WERI-Rb-1 (cell line): ENCODE results near the gene COL23A1.

Experiments used
- DNase-seq: peaks from one replicate; pipeline ENCODE4 v3.0.0-alpha.2; 2020
- H3K27ac ChIP-seq: fragments of 250-450 bp; sonication (Bioruptor Pico); 2 replicates; pipeline ENCODE4 v1.5.1; 2020; ENCODE audit warnings: mild to moderate bottlenecking, moderate library complexity
- H3K27me3 ChIP-seq: fragments of 250-450 bp; sonication (Bioruptor Pico); 2 replicates; pipeline ENCODE4 v1.5.1; 2021; ENCODE audit warnings: mild to moderate bottlenecking, low read depth, moderate library complexity; ENCODE audit not compliant: insufficient read depth, severe bottlenecking
- H3K36me3 ChIP-seq: fragments of 250-450 bp; sonication (Bioruptor Pico); 2 replicates; pipeline ENCODE4 v1.5.1; 2020; ENCODE audit warnings: mild to moderate bottlenecking, moderate library complexity
- H3K4me3 ChIP-seq: 2 replicates; pipeline ENCODE4 v1.5.1; 2011; ENCODE audit warnings: low read depth, mild to moderate bottlenecking, control low read depth, low read length
- H3K9me3 ChIP-seq: fragments of 250-450 bp; sonication (Bioruptor Pico); 2 replicates; pipeline ENCODE4 v1.5.1; 2021; ENCODE audit warnings: mild to moderate bottlenecking, moderate library complexity; ENCODE audit not compliant: severe bottlenecking
- TF ChIP-seq, protein P1 (sequence below): IDR thresholded peaks from 2 replicates; pipeline ENCODE4 v1.5.1; 2011; ENCODE audit warnings: low read depth, mild to moderate bottlenecking, control low read depth, inconsistent platforms, low read length

Gene COL23A1

GRCh38 chr5:178205749-178206047 lies 384.5 kb downstream of the COL23A1 start:
- Histone ChIP-seq H3K4me3 (peak overlapping the region; percentile 81), H3K27me3 (no peaks in the 10 kb centered on the region), H3K27ac (no peak overlapping the region), H3K36me3 (peaks cover 55% of the 10 kb centered on the region), H3K9me3 (no peaks in the 10 kb centered on the region)
- TF ChIP-seq, protein P1, sequence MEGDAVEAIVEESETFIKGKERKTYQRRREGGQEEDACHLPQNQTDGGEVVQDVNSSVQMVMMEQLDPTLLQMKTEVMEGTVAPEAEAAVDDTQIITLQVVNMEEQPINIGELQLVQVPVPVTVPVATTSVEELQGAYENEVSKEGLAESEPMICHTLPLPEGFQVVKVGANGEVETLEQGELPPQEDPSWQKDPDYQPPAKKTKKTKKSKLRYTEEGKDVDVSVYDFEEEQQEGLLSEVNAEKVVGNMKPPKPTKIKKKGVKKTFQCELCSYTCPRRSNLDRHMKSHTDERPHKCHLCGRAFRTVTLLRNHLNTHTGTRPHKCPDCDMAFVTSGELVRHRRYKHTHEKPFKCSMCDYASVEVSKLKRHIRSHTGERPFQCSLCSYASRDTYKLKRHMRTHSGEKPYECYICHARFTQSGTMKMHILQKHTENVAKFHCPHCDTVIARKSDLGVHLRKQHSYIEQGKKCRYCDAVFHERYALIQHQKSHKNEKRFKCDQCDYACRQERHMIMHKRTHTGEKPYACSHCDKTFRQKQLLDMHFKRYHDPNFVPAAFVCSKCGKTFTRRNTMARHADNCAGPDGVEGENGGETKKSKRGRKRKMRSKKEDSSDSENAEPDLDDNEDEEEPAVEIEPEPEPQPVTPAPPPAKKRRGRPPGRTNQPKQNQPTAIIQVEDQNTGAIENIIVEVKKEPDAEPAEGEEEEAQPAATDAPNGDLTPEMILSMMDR = no peak
- no peak for DNase-seq

DNA sequence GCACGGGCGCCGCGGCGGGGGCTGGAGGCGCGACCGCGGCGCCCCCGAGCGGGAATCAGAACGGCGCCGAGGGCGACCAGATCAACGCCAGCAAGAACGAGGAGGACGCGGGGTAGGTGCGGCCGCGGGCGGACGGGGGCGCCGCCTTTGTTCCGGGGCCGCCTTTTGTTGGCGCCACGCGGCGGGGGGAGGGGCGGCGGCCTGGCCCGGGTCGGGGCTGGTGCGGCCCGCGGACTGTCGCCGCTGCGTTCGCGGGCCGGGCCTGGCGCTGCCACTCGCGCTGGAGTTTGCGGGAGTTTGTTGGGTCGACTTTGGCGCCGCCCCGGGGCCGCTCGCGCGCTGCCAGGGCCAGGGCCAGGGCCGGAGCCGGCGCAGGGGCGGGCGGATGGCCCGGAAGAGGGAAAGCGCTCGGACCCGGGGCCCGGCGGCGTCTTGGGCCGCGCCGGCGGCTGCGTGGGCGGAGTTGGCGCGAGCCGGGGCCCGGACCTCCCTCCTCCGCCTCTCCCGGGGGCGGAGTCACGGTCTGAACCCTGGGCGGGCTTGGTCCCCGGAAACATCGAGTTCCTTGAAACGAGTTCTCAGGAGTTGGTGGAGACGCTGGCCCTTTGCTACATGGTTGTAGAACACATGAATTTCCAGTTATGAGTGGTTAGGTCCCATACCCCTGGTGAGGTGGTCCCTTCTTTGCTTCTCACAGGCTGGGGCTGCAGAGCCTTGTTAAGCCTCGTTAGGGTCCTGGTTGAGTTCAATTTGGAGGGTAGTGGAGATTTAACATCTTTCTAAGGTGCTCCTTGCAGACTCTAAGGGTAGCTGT lies 385.1 kb downstream of the COL23A1 start:
- Histone ChIP-seq H3K36me3 (peaks cover 49% of the 10 kb centered on the region), H3K27me3 (no peaks in the 10 kb centered on the region), H3K4me3 (peak overlapping the region; percentile 81), H3K27ac (peak overlapping the region; percentile 91), H3K9me3 (no peaks in the 10 kb centered on the region)
- TF ChIP-seq, protein P1 = no peak
- peak; percentile 47 for DNase-seq

GRCh38 chr5:178204182-178204934 lies 385.8 kb downstream of the COL23A1 start, which contains the start of gene HNRNPAB:
Gene HNRNPAB, plus strand, starts transcription at chr5:178204533. Its CDS starts 305 bp downstream, at chr5:178204838.
- DNase-seq = peak; percentile 89
- Histone ChIP-seq H3K27me3 (no peaks in the 10 kb centered on the region), H3K27ac (peak within 1 kb of the TSS; percentile 91), H3K36me3 (peaks cover 41% of the 10 kb centered on the region), H3K9me3 (no peaks in the 10 kb centered on the region), H3K4me3 (peak within 1 kb of the TSS; percentile 81)
- TF ChIP-seq, protein P1 = no peak

DNA sequence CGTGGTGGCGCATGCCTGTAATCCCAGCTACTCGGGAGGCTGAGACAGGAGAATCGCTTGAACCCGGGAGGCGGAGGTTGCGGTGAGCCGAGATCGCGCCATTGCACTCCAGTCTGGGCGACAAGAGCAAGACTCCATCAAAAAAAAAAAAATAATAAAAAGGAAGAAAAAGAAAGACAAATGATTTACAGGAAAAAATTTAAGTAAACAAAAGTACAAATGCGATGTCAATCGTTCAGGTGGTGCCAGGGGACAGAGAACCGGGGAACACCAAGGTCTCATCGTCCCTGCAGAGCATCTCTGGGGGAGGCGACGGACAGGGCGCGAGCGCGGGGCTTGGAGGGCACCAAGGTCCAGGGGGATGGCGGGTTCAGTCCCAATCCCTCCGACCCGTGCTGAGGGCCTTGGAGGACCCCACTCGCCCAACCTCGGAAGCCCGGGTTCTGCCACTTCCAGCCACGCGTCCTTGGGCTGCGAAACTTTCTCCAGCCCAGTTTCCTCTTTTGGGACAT lies 386.5 kb downstream of the COL23A1 start:
- TF ChIP-seq, protein P1 = no peak
- peak overlapping the region; percentile 26; the same call in 1 of the 2 replicates for H3K4me3 ChIP-seq
- H3K27ac ChIP-seq = peak overlapping the region; percentile 91
- no peaks in the 10 kb centered on the region for H3K9me3 ChIP-seq
- H3K27me3 ChIP-seq = no peaks in the 10 kb centered on the region
- DNase-seq = no peak
- peaks cover 35% of the 10 kb centered on the region for H3K36me3 ChIP-seq

DNA sequence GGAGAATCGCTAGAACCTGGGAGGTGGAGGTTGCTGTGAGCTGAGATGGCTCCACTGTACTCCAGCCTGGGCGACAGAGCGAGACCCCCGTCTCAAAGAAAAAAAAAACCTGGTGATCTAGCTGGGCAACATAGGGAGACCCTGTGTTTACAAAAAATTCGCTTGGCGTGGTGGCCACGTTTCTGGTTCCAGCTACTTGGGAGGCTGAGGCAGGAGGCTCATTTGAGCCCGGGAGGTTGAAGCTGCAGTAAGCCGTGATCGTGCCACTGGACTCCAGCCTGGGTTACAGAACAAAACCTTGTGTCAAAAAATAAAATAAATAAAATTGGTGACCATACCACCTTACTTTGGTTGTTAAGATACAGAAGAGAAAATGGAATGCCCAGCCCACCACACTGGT lies 387.7 kb downstream of the COL23A1 start:
- Histone ChIP-seq H3K27ac (no peak overlapping the region), H3K27me3 (no peaks in the 10 kb centered on the region)

More for the DNA sequence above, 387.7 kb downstream of the COL23A1 start:
- Histone ChIP-seq H3K4me3 (no peak overlapping the region), H3K36me3 (peaks cover 23% of the 10 kb centered on the region), H3K9me3 (no peaks in the 10 kb centered on the region)
- no peak for DNase-seq
- TF ChIP-seq, protein P1 = no peak
